Adrenal gland (tissue), 12 donors: Measurements from ENCODE around the gene AP1S1. TPM values are rescaled to one million over a fixed set of nuclear protein-coding genes. Genes with fewer than 3 reads are reported as not detected.

Source experiments
- DNase-seq, 7 donors: peaks; one replicate each; pipeline ENCODE4 v3.0.0-alpha.2; 2019 to 2020
- H3K27ac ChIP-seq, 5 donors: fragments of 200-600 bp; sonication (generic) in 4 of 5; 1 replicate in 3 of 5; 2 replicates in 2 of 5; pipeline versions ENCODE4 v1.5.1 to v1.8.0; 2016 to 2020; ENCODE audit warnings: mild to moderate bottlenecking in 1 of 5
- H3K27me3 ChIP-seq: fragments of 200-600 bp; 2 replicates; pipeline ENCODE4 v1.8.0; 2021
- H3K36me3 ChIP-seq, 2 donors: fragments of 200-600 bp; replicated peaks in 1 of 2; 1 replicate in 1 of 2; 2 replicates in 1 of 2; pipeline versions ENCODE4 v1.5.1 to v1.8.0; 2018 to 2022
- H3K4me1 ChIP-seq, 2 donors: fragments of 200-600 bp; replicated peaks in 1 of 2; 1 replicate in 1 of 2; 2 replicates in 1 of 2; pipeline versions ENCODE4 v1.5.1 to v1.8.0; 2018 to 2021
- H3K4me3 ChIP-seq, 4 donors: fragments of 200-600 bp; sonication (generic) in 3 of 4; one replicate each; pipeline ENCODE4 v1.5.1; 2016 to 2018
- H3K9me3 ChIP-seq, 3 donors: fragments of 200-600 bp; sonication (generic) in 1 of 3; replicated peaks in 1 of 3; 1 replicate in 2 of 3; 2 replicates in 1 of 3; pipeline versions ENCODE4 v1.5.1 to v1.8.0; 2016 to 2021
- CTCF ChIP-seq, 6 experiments: fragments of 450-650 bp in 4 of 6; fragments of 200-600 bp in 2 of 6; sonication (generic) in 1 of 6; IDR thresholded peaks; 1 replicate in 5 of 6; 2 replicates in 1 of 6; pipeline versions ENCODE4 v1.5.1 to v1.8.0; 2016 to 2021; ENCODE audit warnings: antibody characterized with exemption in 6 of 6, mild to moderate bottlenecking in 2 of 6, moderate library complexity in 1 of 6
- POLR2A ChIP-seq, 2 donors: fragments of 450-650 bp; IDR thresholded peaks; one replicate each; pipeline ENCODE4 v1.6.1; 2017; ENCODE audit warnings: antibody characterized with exemption in 2 of 2, mild to moderate bottlenecking in 2 of 2, moderate library complexity in 1 of 2
- WGBS, 4 donors: extraction: QIAGEN DNeasy Blood & Tissue Kit in 2 of 4; methylation state at CpG; one replicate each; pipeline versions ENCODE4 v1.1.5 to v1.1.7; 2013 to 2017; 5-methylcytosine and 5-hydroxymethylcytosine counted together
- intact Hi-C, 2 donors: fragments of 100-400 bp; cut with DNase I; formaldehyde crosslinking; loops; one replicate each; pipeline versions ENCODE4 v1.14.1 to v1.15.0; 2022 to 2023
- polyA plus RNA-seq, 3 donors: library from polyadenylated mRNA; stranded (reverse); fragments of 200-250 nt in 2 of 3; fragments of 350-450 nt in 1 of 3; fragmentation: Illumina TruSeq in 1 of 3; extraction: RNeasy Lipid Tissue Mini Kit (QIAGEN cat#74804) in 1 of 3; gene quantifications; one replicate each; pipeline ENCODE4 v1.2.3, GENCODE V29; 2013 to 2014
- total RNA-seq, 9 donors: library from RNA; depleted of rRNA in 4 of 9; stranded (reverse); fragments of >200 nt in 4 of 9; fragments of 120-200 nt in 1 of 9; fragmentation: NEBNext Ultra II Directional in 1 of 9; extraction: Animal tissue kit (Norgen Biotek cat#: 25700) in 1 of 9; gene quantifications; one replicate each; pipeline versions ENCODE4 v1.1.0 to v1.2.4, GENCODE V29; 2013 to 2023
- donor health status: healthy with polysubstance abuse.
- donor health status: Bipolar disorder and iron deficiency.
- donor health status: DM: yes; HTN: yes; CAD: no.
- donor health status: DM: no; HTN: no; CAD: no.
- donor health status: DM: no; HTN: no; CAD: no.
- donor health status: DM: yes; HTN: yes; CAD: no.

The AP1S1 gene
- total and polyA plus RNA-seq, 12 donors, result 20.4 to 190 (median 39.0) TPM

GRCh38 chr7:101163279-101164070 lies 9.2 kb downstream of the AP1S1 start:
- intact Hi-C loops, result loop anchor here in 1 of 2 donors (10.0 kb wide), 1 partner anchor 269 kb away; the partner anchor contains the start of gene ACHE
- Histone ChIP-seq H3K36me3 (peaks cover 0 to 7% of the 10 kb centered on the region in 2 donors), H3K27me3 (peaks cover 17% of the 10 kb centered on the region), H3K4me1 (peaks cover 12 to 31% of the 10 kb centered on the region in 2 donors), H3K4me3 (peak overlapping the region in 1 of 4 donors; percentile 33), H3K27ac (no peak overlapping the region), H3K9me3 (no peaks in the 10 kb centered on the region)
- DNase-seq, result no peak
- TF ChIP-seq POLR2A (IDR thresholded peaks at IDR 0.05), result no peak
- no peak for TF ChIP-seq CTCF (IDR thresholded peaks at IDR 0.05)
- WGBS, 4 donors, result 0 to 4% (median 1%) methylated on average over 16 to 89 of the region's 92 CpGs

GRCh38 chr7:101164071-101164840 lies 10.0 kb downstream of the AP1S1 start:
- no peaks in the 10 kb centered on the region for H3K9me3 ChIP-seq
- H3K27me3 ChIP-seq, result peaks cover 23% of the 10 kb centered on the region
- no peak overlapping the region for H3K4me3 ChIP-seq
- peaks cover 0 to 1% of the 10 kb centered on the region in 2 donors for H3K36me3 ChIP-seq
- no peak overlapping the region for H3K27ac ChIP-seq
- 1 to 7% (median 4%) methylated on average over 2 to 75 of the region's 75 CpGs for WGBS, 4 donors
- intact Hi-C loops, result loop anchor here in 1 of 2 donors (10.0 kb wide), 1 partner anchor 269 kb away; the partner anchor contains the start of gene ACHE
- TF ChIP-seq POLR2A (IDR thresholded peaks at IDR 0.05) (no peak), CTCF (IDR thresholded peaks at IDR 0.05) (no peak)
- DNase-seq, result peak in 4 of 7 donors; percentile 44 to 59 (median 52)
- H3K4me1 ChIP-seq, result peaks cover 12 to 31% of the 10 kb centered on the region in 2 donors

- H3K4me1 ChIP-seq, result peaks cover 12 to 34% of the 10 kb centered on the region in 2 donors
- no peaks in the 10 kb centered on the region for H3K9me3 ChIP-seq
- no peak within 1 kb of the TSS for H3K27ac ChIP-seq
- H3K36me3 ChIP-seq, result no peaks in the 10 kb centered on the region
- peaks cover 34% of the 10 kb centered on the region for H3K27me3 ChIP-seq
- DNase-seq, result peak; percentile 91 to 96 (median 92)
- intact Hi-C loops, result loop anchor here in 1 of 2 donors (10.0 kb wide), 1 partner anchor 271 kb away; the partner anchor contains the start of gene ACHE
- TF ChIP-seq CTCF (IDR thresholded peaks at IDR 0.05) (no peak), POLR2A (IDR thresholded peaks at IDR 0.05) (peak in 1 of 2 donors; percentile 16)
- 1 to 6% (median 3%) methylated on average over 35 to 74 of the region's 74 CpGs for WGBS, 4 donors
- peak within 1 kb of the TSS in 1 of 4 donors; percentile 8 for H3K4me3 ChIP-seq
Observed at GRCh38 chr7:101165075-101165957, 11.0 kb downstream of the AP1S1 start, which contains the start of gene VGF. VGF (minus strand) TSS chr7:101165569; CDS start chr7:101164843, 726 bp downstream.
